HL-60 (cell line): ENCODE measurements around the gene RSPH1.

Experiments used
- DNase-seq, 2 experiments: peaks; one replicate each; pipeline ENCODE4 v3.0.0-alpha.2; 2010 to 2020; ENCODE audit warnings: low read depth in 1 of 2, low spot score in 1 of 2
- H3K27ac ChIP-seq: fragments of 250-450 bp; sonication (Bioruptor Pico); replicated peaks from 2 replicates; pipeline ENCODE4 v1.5.1; 2020; ENCODE audit warnings: mild to moderate bottlenecking, moderate library complexity
- H3K27me3 ChIP-seq: fragments of 250-450 bp; sonication (Bioruptor Pico); 2 replicates; pipeline ENCODE4 v1.5.1; 2021; ENCODE audit warnings: mild to moderate bottlenecking, moderate library complexity; ENCODE audit not compliant: insufficient read depth, poor library complexity, severe bottlenecking
- H3K4me3 ChIP-seq: replicated peaks from 2 replicates; pipeline ENCODE4 v1.5.1; 2011; ENCODE audit warnings: mild to moderate bottlenecking, control low read depth, low read length; ENCODE audit not compliant: insufficient read depth
- CTCF ChIP-seq: IDR thresholded peaks from one replicate; pipeline ENCODE4 v1.5.1; 2011; ENCODE audit warnings: low read length, control low read depth, inconsistent platforms; ENCODE audit not compliant: insufficient read depth
- GABPA ChIP-seq: IDR thresholded peaks from 2 replicates; pipeline ENCODE4 v1.6.1; 2012; ENCODE audit warnings: low read depth
- POLR2AphosphoS5 ChIP-seq: IDR thresholded peaks from 2 replicates; pipeline ENCODE4 v1.6.1; 2012; ENCODE audit warnings: low read depth
- SPI1 ChIP-seq: IDR thresholded peaks from 2 replicates; pipeline ENCODE4 v1.6.1; 2012; ENCODE audit warnings: low read depth, mild to moderate bottlenecking, borderline replicate concordance
- TF ChIP-seq, protein P1 (sequence below): IDR thresholded peaks from 2 replicates; pipeline ENCODE4 v1.6.1; 2012; ENCODE audit warnings: low read depth; ENCODE audit not compliant: insufficient replicate concordance

The RSPH1 gene

DNA sequence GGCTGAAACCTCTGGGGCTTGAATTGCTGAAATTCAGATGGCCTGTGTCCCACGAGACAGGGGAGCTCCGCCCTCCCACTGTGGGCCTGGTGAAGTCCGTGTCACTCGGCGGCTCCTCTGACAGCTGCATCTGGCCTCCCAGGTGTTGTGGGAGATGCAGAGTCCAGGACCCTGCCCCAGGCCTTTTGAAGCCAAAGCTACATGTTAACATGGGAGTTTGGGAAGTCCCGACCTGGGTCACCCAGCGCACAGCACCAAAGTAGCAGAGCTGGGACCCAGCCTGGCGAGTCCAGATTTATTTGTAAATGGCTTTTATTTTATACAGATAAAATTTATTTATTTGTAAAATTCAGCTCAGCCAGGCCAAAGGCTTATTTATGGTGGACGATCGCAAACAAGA is 46.6 kb upstream of the RSPH1 start:
- TF ChIP-seq CTCF (no peak), POLR2AphosphoS5 (no peak), SPI1 (no peak), GABPA (no peak)
- TF ChIP-seq, protein P1, sequence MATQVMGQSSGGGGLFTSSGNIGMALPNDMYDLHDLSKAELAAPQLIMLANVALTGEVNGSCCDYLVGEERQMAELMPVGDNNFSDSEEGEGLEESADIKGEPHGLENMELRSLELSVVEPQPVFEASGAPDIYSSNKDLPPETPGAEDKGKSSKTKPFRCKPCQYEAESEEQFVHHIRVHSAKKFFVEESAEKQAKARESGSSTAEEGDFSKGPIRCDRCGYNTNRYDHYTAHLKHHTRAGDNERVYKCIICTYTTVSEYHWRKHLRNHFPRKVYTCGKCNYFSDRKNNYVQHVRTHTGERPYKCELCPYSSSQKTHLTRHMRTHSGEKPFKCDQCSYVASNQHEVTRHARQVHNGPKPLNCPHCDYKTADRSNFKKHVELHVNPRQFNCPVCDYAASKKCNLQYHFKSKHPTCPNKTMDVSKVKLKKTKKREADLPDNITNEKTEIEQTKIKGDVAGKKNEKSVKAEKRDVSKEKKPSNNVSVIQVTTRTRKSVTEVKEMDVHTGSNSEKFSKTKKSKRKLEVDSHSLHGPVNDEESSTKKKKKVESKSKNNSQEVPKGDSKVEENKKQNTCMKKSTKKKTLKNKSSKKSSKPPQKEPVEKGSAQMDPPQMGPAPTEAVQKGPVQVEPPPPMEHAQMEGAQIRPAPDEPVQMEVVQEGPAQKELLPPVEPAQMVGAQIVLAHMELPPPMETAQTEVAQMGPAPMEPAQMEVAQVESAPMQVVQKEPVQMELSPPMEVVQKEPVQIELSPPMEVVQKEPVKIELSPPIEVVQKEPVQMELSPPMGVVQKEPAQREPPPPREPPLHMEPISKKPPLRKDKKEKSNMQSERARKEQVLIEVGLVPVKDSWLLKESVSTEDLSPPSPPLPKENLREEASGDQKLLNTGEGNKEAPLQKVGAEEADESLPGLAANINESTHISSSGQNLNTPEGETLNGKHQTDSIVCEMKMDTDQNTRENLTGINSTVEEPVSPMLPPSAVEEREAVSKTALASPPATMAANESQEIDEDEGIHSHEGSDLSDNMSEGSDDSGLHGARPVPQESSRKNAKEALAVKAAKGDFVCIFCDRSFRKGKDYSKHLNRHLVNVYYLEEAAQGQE = no peak
- H3K27me3 ChIP-seq = no peaks in the 10 kb centered on the region

GRCh38 chr21:42542196-42542595 is 46.2 kb upstream of the RSPH1 start:
- Histone ChIP-seq H3K27ac (no peak overlapping the region), H3K27me3 (no peaks in the 10 kb centered on the region), H3K4me3 (no peak overlapping the region)
- DNase-seq = no peak
- TF ChIP-seq CTCF (no peak), POLR2AphosphoS5 (no peak), GABPA (no peak), SPI1 (no peak)
- TF ChIP-seq, protein P1 = no peak

More for the DNA sequence above, 46.6 kb upstream of the RSPH1 start:
- Histone ChIP-seq H3K27ac (no peak overlapping the region), H3K4me3 (no peak overlapping the region)
- no peak for DNase-seq

- H3K27ac ChIP-seq = no peak overlapping the region
- TF ChIP-seq CTCF = no peak
- no peak for TF ChIP-seq POLR2AphosphoS5
- no peak for TF ChIP-seq GABPA
- TF ChIP-seq, protein P1 = no peak
- TF ChIP-seq SPI1 = no peak
- DNase-seq = no peak
Observed at GRCh38 chr21:42541618-42542017, 45.6 kb upstream of the RSPH1 start.

More at GRCh38 chr21:42541618-42542017, 45.6 kb upstream of the RSPH1 start:
- H3K4me3 ChIP-seq = no peak overlapping the region
- no peaks in the 10 kb centered on the region for H3K27me3 ChIP-seq
